Tibial artery (tissue), 4 donors: ENCODE results near the gene TAF3.

ENCODE experiments used
- DNase-seq, 2 donors: peaks; one replicate each; pipeline ENCODE4 v3.0.0-alpha.2; 2019
- H3K27ac ChIP-seq, 2 donors: fragments of 200-600 bp; sonication (generic) in 1 of 2; 1 replicate in 1 of 2; 2 replicates in 1 of 2; pipeline ENCODE4 v1.5.1; 2018 to 2019; ENCODE audit warnings: mild to moderate bottlenecking in 1 of 2
- H3K27me3 ChIP-seq, 2 donors: fragments of 200-600 bp; sonication (generic) in 1 of 2; one replicate each; pipeline versions ENCODE4 v1.5.1 to v1.6.0; 2016 to 2019
- H3K36me3 ChIP-seq, 3 donors: fragments of 200-600 bp; sonication (generic) in 2 of 3; one replicate each; pipeline ENCODE4 v1.5.1; 2016 to 2019; ENCODE audit warnings: mild to moderate bottlenecking in 2 of 3
- H3K4me1 ChIP-seq, 4 donors: fragments of 200-600 bp; sonication (generic) in 2 of 4; 1 replicate in 3 of 4; 2 replicates in 1 of 4; pipeline ENCODE4 v1.5.1; 2016 to 2019
- H3K4me3 ChIP-seq, 2 donors: fragments of 200-600 bp; sonication (generic) in 1 of 2; 1 replicate in 1 of 2; 2 replicates in 1 of 2; pipeline ENCODE4 v1.5.1; 2018 to 2019; ENCODE audit warnings: mild to moderate bottlenecking in 2 of 2
- H3K9me3 ChIP-seq, 3 donors: fragments of 200-600 bp; sonication (generic) in 1 of 3; one replicate each; pipeline ENCODE4 v1.5.1; 2016 to 2019
- CTCF ChIP-seq, 2 experiments: fragments of 200-600 bp in 1 of 2; fragments of 450-650 bp in 1 of 2; IDR thresholded peaks; one replicate each; pipeline ENCODE4 v1.5.1; 2017 to 2019; ENCODE audit warnings: antibody characterized with exemption in 2 of 2, mild to moderate bottlenecking in 1 of 2, moderate library complexity in 1 of 2
- intact Hi-C: fragments of 100-400 bp; cut with DNase I; formaldehyde crosslinking; loops from one replicate; pipeline ENCODE4 v1.15.0; 2023; ENCODE audit warnings: low total_unique reads

Gene TAF3

GRCh38 chr10:7942316-7942715 is 124.0 kb downstream of the TAF3 start:
- no peak for TF ChIP-seq CTCF (IDR thresholded peaks at IDR 0.05)
- Histone ChIP-seq H3K36me3 (no peaks in the 10 kb centered on the region), H3K27me3 (no peaks in the 10 kb centered on the region), H3K9me3 (peaks cover 0 to under 1% (median 0%) of the 10 kb centered on the region in 3 donors), H3K27ac (no peak overlapping the region), H3K4me1 (no peaks in the 10 kb centered on the region), H3K4me3 (no peak overlapping the region)
- intact Hi-C loops: no loop called here
- no peak for DNase-seq

GRCh38 chr10:7942859-7943258 is 124.6 kb downstream of the TAF3 start:
- H3K36me3 ChIP-seq: no peaks in the 10 kb centered on the region
- no peak overlapping the region for H3K4me3 ChIP-seq
- H3K27ac ChIP-seq: no peak overlapping the region
- no peaks in the 10 kb centered on the region for H3K27me3 ChIP-seq
- intact Hi-C loops: no loop called here
- DNase-seq: no peak
- H3K9me3 ChIP-seq: no peaks in the 10 kb centered on the region
- TF ChIP-seq CTCF (IDR thresholded peaks at IDR 0.05): no peak
- H3K4me1 ChIP-seq: no peaks in the 10 kb centered on the region

GRCh38 chr10:7944215-7944480 is 125.8 kb downstream of the TAF3 start:
- Histone ChIP-seq H3K27ac (no peak overlapping the region), H3K4me1 (no peaks in the 10 kb centered on the region), H3K4me3 (no peak overlapping the region), H3K27me3 (no peaks in the 10 kb centered on the region), H3K36me3 (no peaks in the 10 kb centered on the region), H3K9me3 (no peaks in the 10 kb centered on the region)
- TF ChIP-seq CTCF (IDR thresholded peaks at IDR 0.05): no peak
- intact Hi-C loops: no loop called here
- no peak for DNase-seq

- Histone ChIP-seq H3K36me3 (no peaks in the 10 kb centered on the region), H3K9me3 (no peaks in the 10 kb centered on the region), H3K27me3 (no peaks in the 10 kb centered on the region), H3K4me1 (no peaks in the 10 kb centered on the region), H3K4me3 (no peak overlapping the region), H3K27ac (no peak overlapping the region)
- no peak for DNase-seq
- intact Hi-C loops: no loop called here
- TF ChIP-seq CTCF (IDR thresholded peaks at IDR 0.05): no peak
Measured at GRCh38 chr10:7944537-7944936, 126.2 kb downstream of the TAF3 start.

- Histone ChIP-seq H3K27ac (no peak overlapping the region), H3K4me1 (no peaks in the 10 kb centered on the region), H3K36me3 (no peaks in the 10 kb centered on the region), H3K4me3 (no peak overlapping the region), H3K9me3 (no peaks in the 10 kb centered on the region), H3K27me3 (no peaks in the 10 kb centered on the region)
- no peak for DNase-seq
- intact Hi-C loops: no loop called here
- no peak for TF ChIP-seq CTCF (IDR thresholded peaks at IDR 0.05)
Measured at GRCh38 chr10:7945034-7945433, 126.7 kb downstream of the TAF3 start.

GRCh38 chr10:7945469-7946187 is 127.3 kb downstream of the TAF3 start:
- Histone ChIP-seq H3K4me3 (no peak overlapping the region), H3K36me3 (no peaks in the 10 kb centered on the region), H3K4me1 (no peaks in the 10 kb centered on the region), H3K27ac (no peak overlapping the region), H3K9me3 (no peaks in the 10 kb centered on the region), H3K27me3 (no peaks in the 10 kb centered on the region)
- no peak for DNase-seq
- intact Hi-C loops: no loop called here
- TF ChIP-seq CTCF (IDR thresholded peaks at IDR 0.05): no peak
